Hepatic stellate cell (primary cell): Measurements from ENCODE around the gene ADGRL3.
"Not testable (repeated sequence)": the region's sequence is repeated elsewhere in the genome, so short reads cannot be mapped to it uniquely, and the experiment has no call there.

Experiments
- DNase-seq: peaks from one replicate; pipeline ENCODE4 v3.0.0; 2011; ENCODE audit warnings: low spot score

ADGRL3 gene

GRCh38 chr4:61493470-61493869, 293.3 kb downstream of the ADGRL3 start:
- no peak for DNase-seq

GRCh38 chr4:61500883-61501282, 300.8 kb downstream of the ADGRL3 start:
- no peak for DNase-seq

DNA sequence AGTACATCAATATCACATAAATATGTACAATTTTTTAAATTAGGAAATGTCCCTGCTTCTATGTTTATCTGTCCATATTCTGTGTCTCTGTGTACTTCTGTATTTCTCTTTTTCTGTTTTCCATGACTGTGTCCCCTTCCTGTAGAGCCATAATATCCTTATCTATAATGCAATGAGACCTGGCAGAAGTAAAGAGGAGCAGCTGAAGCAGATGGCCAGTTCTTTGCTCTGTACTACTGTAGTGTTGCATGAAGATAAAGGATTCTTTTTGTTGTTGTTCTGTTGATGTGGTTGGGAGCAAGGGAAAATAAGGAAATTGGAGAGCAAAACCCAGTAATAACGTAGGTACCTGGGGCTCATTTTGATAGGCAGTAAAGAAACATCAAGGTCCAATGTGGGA, 301.7 kb downstream of the ADGRL3 start:
- no peak for DNase-seq

GRCh38 chr4:61505773-61506685, 305.9 kb downstream of the ADGRL3 start:
- DNase-seq = no peak

- no peak for DNase-seq
These were observed 307.0 kb downstream of the ADGRL3 start for GRCh38 chr4:61507091-61507490.

- not testable (repeated sequence) for DNase-seq
These were observed 309.7 kb downstream of the ADGRL3 start for GRCh38 chr4:61509721-61510241.

DNA sequence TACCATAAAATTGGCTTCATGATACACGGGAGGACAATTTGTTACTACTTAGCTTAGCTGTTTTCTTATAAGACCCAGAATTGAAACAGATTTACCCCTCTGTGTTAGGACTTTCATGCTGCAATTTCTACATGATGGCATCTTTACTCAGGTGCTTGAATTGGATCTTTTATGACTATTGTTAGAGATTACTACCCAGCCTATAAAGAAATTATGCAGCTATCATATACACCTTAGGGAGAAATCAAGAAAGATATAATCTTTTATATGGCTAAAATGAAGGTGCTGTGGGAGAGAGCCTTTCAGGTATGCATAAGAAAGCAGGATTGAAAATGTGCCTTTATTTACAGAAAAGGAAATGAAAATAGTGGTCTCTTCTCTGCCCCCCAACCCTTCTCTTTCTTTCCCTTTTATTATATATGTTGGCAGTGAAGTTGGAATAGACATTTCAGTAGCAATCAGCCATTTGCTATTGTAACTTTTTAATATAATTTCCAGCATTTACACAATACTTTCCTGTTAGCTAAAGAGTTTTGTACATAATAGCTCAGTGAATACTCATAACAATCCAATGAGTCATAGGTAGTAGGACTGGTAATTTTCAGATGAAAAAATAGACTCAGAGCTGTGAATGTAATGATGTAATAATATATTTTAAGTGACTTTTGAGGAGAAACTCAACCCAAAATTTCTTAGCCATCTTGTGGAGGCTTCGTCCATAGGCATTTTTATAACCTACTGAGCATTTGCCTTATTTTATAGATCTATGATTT, 311.8 kb downstream of the ADGRL3 start:
- no peak for DNase-seq

DNA sequence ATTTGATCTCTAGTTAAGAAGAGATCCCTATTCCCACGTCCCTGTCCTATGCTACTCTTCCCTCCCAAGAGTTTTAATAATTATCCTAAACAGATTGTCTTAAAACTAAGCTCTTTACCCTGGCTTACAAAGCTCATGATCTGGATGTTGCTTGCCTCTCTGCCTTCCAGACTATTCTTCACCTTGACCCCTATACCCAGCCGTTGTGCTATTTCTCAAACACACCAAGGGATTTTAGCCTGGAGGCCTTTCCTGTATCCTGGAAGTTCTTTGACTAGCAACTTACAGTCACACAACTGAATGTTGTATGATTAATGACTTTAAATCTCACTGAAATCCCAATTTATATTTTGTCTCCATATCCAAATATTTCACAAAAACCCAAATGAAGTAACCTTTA, 314.9 kb downstream of the ADGRL3 start:
- DNase-seq = no peak

DNA sequence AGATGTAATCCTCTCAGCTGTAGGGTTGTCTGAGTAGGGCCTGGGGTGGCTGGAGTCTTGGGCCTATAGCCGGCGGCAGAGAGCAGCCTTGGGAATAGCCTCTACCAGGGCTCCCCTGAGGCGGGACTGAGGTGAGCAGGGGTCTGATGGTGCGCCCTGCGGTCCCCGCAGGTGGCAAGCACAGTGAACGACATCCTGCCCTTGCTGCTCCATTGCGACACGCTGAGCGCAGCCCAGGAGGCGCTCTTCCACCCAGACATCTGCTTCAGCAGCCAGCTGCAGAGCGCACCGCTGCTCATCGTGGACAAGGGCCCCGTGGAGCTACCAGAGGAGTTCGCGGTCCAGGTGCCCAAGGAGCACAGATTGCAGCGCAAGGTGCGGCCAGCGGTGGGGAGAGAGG, 317.0 kb downstream of the ADGRL3 start:
- DNase-seq = no peak

- no peak for DNase-seq
These were observed 320.0 kb downstream of the ADGRL3 start for GRCh38 chr4:61520166-61520565.

DNA sequence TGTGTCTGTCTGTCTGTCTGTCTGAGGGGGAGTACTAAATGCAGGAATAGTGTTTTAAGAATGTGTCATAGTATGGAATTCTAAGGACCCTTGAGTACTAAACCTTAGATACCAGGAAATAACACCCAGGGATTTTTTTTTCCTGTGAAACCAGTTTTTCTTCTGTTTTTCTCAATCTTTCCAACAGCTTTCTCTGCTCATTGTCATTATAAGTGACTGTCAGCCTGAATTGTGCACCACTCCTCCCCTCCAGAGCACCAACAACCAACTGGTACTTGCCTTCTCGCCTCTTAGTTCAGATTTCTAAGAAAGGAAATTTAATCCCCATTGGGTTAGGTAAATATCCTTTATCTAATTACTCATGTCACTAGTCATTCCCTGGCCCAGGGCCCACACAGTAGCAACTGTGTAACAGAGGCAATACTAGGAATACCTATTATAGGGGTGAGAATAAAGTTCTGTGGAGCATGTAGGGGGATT, 320.6 kb downstream of the ADGRL3 start:
- no peak for DNase-seq

- no peak for DNase-seq
These were observed 321.3 kb downstream of the ADGRL3 start for GRCh38 chr4:61521451-61521850.

DNA sequence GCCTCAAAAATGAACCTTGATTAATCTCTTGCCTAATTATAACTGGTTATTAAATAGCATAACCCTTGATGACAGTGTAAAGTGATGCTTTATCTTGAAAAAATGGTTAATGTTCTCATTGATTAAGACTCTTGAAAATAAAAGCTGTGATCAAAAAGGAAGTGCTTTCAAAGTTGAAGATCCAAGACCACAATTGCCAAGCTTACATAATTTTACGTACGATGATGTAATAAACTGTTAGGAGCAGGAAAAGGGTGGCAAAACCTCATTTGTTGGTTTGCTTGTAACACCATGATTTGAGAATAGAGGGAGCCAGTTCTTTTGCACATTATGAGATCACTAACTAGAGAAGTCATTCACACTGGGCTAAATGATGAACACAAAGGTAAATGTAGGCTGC, 322.2 kb downstream of the ADGRL3 start:
- no peak for DNase-seq

DNA sequence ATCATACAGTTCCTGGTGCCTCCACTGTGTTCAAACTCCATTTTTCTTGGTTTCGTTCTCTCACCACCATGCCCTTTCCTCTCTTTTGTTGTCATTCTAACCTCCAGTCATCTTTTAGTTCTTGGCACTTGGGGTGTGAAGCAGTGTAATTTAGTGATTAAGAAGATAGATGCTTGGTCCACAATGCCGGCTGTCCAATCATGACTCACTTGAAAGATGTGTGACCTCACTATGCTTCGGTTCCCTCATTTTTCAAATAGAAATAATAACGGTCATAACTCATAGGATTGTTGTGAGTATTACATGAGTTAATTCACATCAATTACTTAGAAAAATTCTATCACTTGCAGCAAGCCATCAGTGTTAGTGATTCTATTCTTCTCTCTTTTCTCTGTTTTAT, 327.8 kb downstream of the ADGRL3 start:
- no peak for DNase-seq

DNA sequence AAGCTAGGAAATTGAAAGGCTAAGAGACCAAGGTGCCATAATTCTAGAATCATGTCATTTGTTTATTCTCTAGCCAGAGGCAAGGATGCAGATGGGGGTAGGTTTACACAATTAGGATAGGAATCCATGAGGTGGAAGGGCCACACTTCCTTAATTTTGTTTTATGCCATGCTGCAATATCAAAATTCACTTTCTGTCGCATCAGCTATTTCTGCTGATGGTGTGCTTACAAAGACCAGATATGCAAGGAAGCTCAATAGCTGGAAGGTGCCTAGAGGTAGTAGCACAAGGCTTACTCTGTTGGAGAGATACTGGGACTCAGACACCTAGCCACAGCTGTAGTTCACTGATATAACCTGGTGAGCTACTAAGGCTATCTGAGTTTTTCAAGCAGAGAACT, 328.5 kb downstream of the ADGRL3 start:
- no peak for DNase-seq

DNA sequence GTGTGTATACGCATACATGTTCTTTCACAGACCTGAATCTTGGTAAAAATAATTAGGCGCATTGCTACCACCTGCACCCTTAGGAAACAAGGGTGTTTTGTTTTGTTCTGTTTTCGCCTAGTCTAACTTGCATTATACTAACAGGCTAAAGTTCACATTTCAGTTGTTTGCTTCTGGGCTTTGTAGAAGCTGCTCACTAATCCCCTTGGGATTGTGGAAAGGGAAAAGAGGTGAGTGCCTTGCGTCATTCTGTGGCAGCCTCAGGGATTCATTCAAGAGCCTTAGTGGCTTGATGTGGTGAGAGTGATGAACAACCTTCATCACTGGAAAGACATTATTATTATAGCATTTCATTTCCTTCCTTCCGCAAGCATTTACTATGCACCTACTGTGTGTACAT, 331.1 kb downstream of the ADGRL3 start:
- DNase-seq = no peak

DNA sequence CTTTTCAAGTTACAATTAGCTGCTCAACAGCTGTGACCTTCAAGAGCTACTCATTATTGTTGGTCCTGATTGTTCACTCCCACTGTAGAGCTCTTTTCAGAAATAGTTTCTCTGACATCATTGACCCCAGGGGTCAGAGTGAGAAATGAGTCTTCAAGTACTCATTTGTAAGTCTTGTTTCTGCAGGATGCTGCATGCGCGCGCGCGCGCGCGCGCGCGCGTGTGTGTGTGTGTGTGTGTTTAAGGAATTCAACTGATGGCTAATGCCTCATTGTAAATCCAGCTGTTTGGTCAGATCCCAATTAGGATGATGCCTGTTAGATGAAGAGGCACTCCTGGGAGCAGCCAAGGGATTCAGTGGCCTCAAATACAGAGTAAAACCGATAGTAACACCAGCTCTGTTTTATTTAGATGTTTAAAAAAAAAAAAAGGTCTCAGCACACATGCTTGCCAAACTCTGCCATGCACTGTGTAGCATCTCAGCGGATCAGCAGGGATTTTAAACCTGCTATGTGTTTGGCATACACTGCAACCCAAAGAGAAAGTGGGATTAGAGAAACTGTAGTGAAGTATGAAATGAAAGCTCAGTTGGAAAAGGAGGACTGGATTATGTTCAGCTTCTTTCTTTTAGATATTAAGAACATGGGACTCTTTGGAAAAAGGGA, 332.3 kb downstream of the ADGRL3 start:
- DNase-seq = no peak

- DNase-seq = no peak
These were observed 333.0 kb downstream of the ADGRL3 start for GRCh38 chr4:61533140-61533539.

GRCh38 chr4:61540944-61541343, 340.8 kb downstream of the ADGRL3 start:
- no peak for DNase-seq

DNA sequence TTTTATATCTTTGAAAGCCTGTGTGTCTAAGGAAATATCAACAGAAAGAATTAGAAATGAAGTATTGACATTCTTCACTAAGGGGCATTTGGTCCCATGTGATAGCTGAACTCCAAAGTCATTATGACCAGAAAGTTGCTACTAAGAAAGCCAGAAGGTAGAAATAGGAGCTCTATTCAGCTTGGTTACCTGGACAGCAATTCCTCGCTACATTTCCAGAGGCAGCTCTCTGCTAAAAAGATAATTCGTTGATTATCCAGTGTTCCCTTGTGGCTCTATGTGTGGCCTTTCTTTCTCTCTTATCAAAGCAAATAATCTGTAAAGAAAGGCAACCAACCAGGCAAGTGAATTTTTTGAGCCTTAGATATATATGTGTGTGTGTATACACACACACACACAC, 341.3 kb downstream of the ADGRL3 start:
- no peak for DNase-seq

- no peak for DNase-seq
These were observed 343.9 kb downstream of the ADGRL3 start for GRCh38 chr4:61543976-61544375.

- no peak for DNase-seq
These were observed 345.9 kb downstream of the ADGRL3 start for GRCh38 chr4:61545902-61546480.
